Measurements from ENCODE around the gene ERG.

GRCh38 chr21:38334866-38335265 lies 163.4 kb downstream of the ERG start:
- TF ChIP-seq CTCF (IDR thresholded peaks at IDR 0.05 in 4 of 5, conservative IDR thresholded peaks at IDR 0.05 in 1 of 5) (no peak), POLR2A (IDR thresholded peaks at IDR 0.05) (no peak)
